Measurements from ENCODE around the gene RAE1. TPM values are rescaled to one million over a fixed set of nuclear protein-coding genes. Genes with fewer than 3 reads are reported as not detected.

Gene RAE1
- total and polyA plus RNA-seq, 2 of the 8 experiments (the other 6 are each of a cell fraction or from before 2014, with no cell fraction given): 35.9 to 44.9 TPM

DNA sequence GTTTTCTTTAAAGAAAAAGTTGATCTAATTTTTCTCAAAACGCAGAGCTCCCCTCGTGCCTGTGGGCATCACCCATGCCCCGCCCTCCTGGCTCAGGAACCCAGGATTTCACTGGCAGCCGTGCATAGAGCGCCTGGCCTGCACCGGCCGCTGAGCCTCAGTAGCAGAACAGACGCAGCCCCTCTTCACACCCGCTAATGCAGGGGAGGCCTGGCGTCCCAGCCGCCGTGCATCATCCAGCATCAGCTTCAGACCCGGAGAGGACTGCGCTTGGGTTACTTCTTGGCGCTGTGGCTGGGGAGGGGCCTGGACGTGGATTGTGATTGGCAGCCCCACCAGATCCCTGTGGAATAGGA is 58.2 kb downstream of the RAE1 start:
- TF ChIP-seq SIX5 (IDR thresholded peaks at IDR 0.05; ENCODE audit: low read depth, low read length) (no peak), TBP (IDR thresholded peaks at IDR 0.05; ENCODE audit: low read depth, low read length) (no peak), NRF1 (IDR thresholded peaks at IDR 0.05; ENCODE audit: low read depth, low read length) (no peak), YY1 (IDR thresholded peaks at IDR 0.05; ENCODE audit: low read depth, low read length) (no peak), SIN3A (conservative IDR thresholded peaks at IDR 0.05 in 1 of 2, IDR thresholded peaks at IDR 0.05 in 1 of 2; ENCODE audit: low read depth in 1 of 2, low read length in 2 of 2) (no peak), NANOG (IDR thresholded peaks at IDR 0.05; ENCODE audit: insufficient read depth, low read depth, low read length, poor library complexity, severe bottlenecking) (no peak), POU5F1 (IDR thresholded peaks at IDR 0.05; ENCODE audit: low read depth, low read length) (no peak)
- H3K27me3 ChIP-seq (replicated peaks in 1 of 4; ENCODE audit: control insufficient read depth in 3 of 4, extremely low read depth in 1 of 4, insufficient read depth in 3 of 4, low read length in 3 of 4): no peaks in the 10 kb centered on the region
- H2BK20ac ChIP-seq (ENCODE audit: low read length): no peak overlapping the region
- no peak overlapping the region for H2BK15ac ChIP-seq (ENCODE audit: low read length)
- no peak overlapping the region for H2BK12ac ChIP-seq (ENCODE audit: low read depth, low read length)
- DNase-seq (ENCODE audit: low read depth in 1 of 2, low spot score in 2 of 2) (no peak), FAIRE-seq (no peak)
- H3K27ac ChIP-seq (ENCODE audit: low read depth, low read length): no peak overlapping the region
- H2BK5ac ChIP-seq (ENCODE audit: low read depth, low read length): no peak overlapping the region
- H2AFZ ChIP-seq (ENCODE audit: low read length): no peak overlapping the region
- H3K9ac ChIP-seq (replicated peaks in 1 of 4; ENCODE audit: extremely low read depth in 1 of 4, low read depth in 3 of 4, low read length in 3 of 4): no peak overlapping the region
- ChIA-PET POLR2A (ENCODE audit: partially characterized antibody) (interaction anchor here (0.9 to 2.0 kb wide), 4 partner anchors 7 to 53 kb away, joined by 3 to 8 read pairs (median 3); no protein-coding TSS in a partner anchor), CTCF (ENCODE audit: partially characterized antibody) (interaction anchor here (0.8 to 4.2 kb wide), 7 partner anchors 9 to 87 kb away, joined by 3 to 18 read pairs (median 4); no protein-coding TSS in a partner anchor)
- H3K4me2 ChIP-seq (ENCODE audit: insufficient read depth in 1 of 2, low read depth in 2 of 2, low read length in 2 of 2): no peak overlapping the region
- no peaks in the 10 kb centered on the region for H3K79me1 ChIP-seq (ENCODE audit: low read depth, low read length)
- H3K23ac ChIP-seq (ENCODE audit: insufficient read length): no peak overlapping the region
- no peak overlapping the region for H2AK5ac ChIP-seq (ENCODE audit: low read depth, low read length)
- WGBS, 2 experiments (ENCODE audit: extremely low coverage in 1 of 2, insufficient coverage in 1 of 2, insufficient read length in 1 of 2, insufficient replicate concordance in 2 of 2, low coverage in 1 of 2, low lambda C conversion rate in 2 of 2, missing lambda C conversion rate in 1 of 2): 95% methylated on average over 16 of the region's 16 CpGs; no CpG with 5 or more reads in 1 of the 2 experiments
- H4K5ac ChIP-seq (ENCODE audit: insufficient read length, low read depth, low read length): no peak overlapping the region
- H3K56ac ChIP-seq (replicated peaks; ENCODE audit: insufficient read length, low read depth, low read length): no peak overlapping the region
- H3K4me3 ChIP-seq (ENCODE audit: extremely low read depth in 1 of 4, insufficient read depth in 2 of 4, low read depth in 3 of 4, low read length in 4 of 4): no peak overlapping the region
- no peak overlapping the region for H2BK120ac ChIP-seq (replicated peaks; ENCODE audit: low read depth, low read length)
- no peak overlapping the region for H3K14ac ChIP-seq (ENCODE audit: insufficient read length)
- no peak overlapping the region for H3K18ac ChIP-seq (ENCODE audit: extremely low read depth, low read length)
- H3K4ac ChIP-seq (replicated peaks; ENCODE audit: insufficient read length, low read depth, low read length): no peak overlapping the region
- H3K23me2 ChIP-seq (ENCODE audit: low read depth, low read length): no peaks in the 10 kb centered on the region
- H3K9me3 ChIP-seq (ENCODE audit: insufficient read depth in 2 of 2, low read depth in 1 of 2, low read length in 1 of 2): no peaks in the 10 kb centered on the region
- no peak overlapping the region for H4K91ac ChIP-seq (replicated peaks; ENCODE audit: insufficient read length, low read length)
- no peak overlapping the region for H4K8ac ChIP-seq (ENCODE audit: extremely low read depth, insufficient read depth, low read length)
- peaks cover 2 to 34% (median 18%) of the 10 kb centered on the region in 4 experiments; a peak in 6 of 8 replicates for H3K36me3 ChIP-seq (ENCODE audit: control insufficient read depth in 2 of 4, insufficient read depth in 4 of 4, low read length in 3 of 4)
- H3K4me1 ChIP-seq (replicated peaks in 1 of 4; ENCODE audit: control insufficient read depth in 3 of 4, insufficient read depth in 4 of 4, low read length in 3 of 4): no peaks in the 10 kb centered on the region
- H4K20me1 ChIP-seq (replicated peaks in 1 of 2; ENCODE audit: control insufficient read depth in 1 of 2, insufficient read depth in 2 of 2, low read length in 2 of 2): peaks cover 11 to 26% of the 10 kb centered on the region in 2 experiments
- peaks cover 0 to 3% of the 10 kb centered on the region in 2 experiments; a peak in 1 of 4 replicates for H3K79me2 ChIP-seq (ENCODE audit: control insufficient read depth in 1 of 2, insufficient read depth in 2 of 2, low read length in 2 of 2)

Data from H1 (cell line).